ENCODE measurements around the gene NLK. TPM values are rescaled to one million over a fixed set of nuclear protein-coding genes. Genes with fewer than 3 reads are reported as not detected.

The NLK gene
- total RNA-seq, 1 experiment from 2014 or later: 31.8 TPM

DNA sequence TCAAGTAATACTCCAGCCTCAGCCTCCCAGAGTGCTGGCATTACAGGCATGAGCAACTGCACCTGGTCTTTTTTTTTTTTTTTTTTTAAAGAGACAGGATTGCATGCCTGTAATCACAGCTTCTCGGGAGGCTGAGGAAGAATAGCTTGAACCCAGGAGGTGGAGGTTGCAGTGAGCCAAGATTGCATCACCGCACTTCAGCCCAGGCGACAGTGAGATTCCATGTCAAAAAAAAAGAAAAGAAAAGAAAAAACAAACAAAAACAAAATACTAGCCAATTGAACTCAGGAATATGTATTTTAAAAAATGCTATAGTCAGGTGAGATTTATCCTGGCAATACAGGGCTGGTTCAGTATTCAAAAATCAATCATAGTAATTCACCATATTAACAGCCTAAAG, 158.8 kb downstream of the NLK start:
- no peaks in the 10 kb centered on the region for H4K20me1 ChIP-seq (ENCODE audit: control insufficient read depth, insufficient read depth, insufficient read length)
- H3K4ac ChIP-seq (ENCODE audit: low read depth, low read length): no peak overlapping the region
- no peak overlapping the region for H2AFZ ChIP-seq (ENCODE audit: low read length)
- Mint-ChIP-seq H3K36me3 (ENCODE audit: insufficient read depth in 1 of 3, low read depth in 3 of 3) (peaks cover 2 to 12% (median 5%) of the 10 kb centered on the region in 3 experiments; a peak in 6 of 7 replicates), H3K4me1 (peaks cover 0 to 8% of the 10 kb centered on the region in 2 experiments; a peak in 2 of 4 replicates), H3K9me3 (no peaks in the 10 kb centered on the region), H3K27ac (peak overlapping the region in 1 of 3 experiments; percentile 81; a peak in 2 of 7 replicates), H3K4me3 (no peak overlapping the region), H3K27me3 (ENCODE audit: low read depth) (no peaks in the 10 kb centered on the region)
- H3K14ac ChIP-seq (ENCODE audit: insufficient read depth, low read length): no peak overlapping the region
- H2AK5ac ChIP-seq (ENCODE audit: insufficient read length, low read length): no peak overlapping the region
- whole genome bisulfite sequencing (ENCODE audit: extremely low coverage, insufficient read length, low lambda C conversion rate): no CpG with 5 or more reads among the region's 3 CpGs
- H2BK5ac ChIP-seq (ENCODE audit: insufficient read length, low read length): no peak overlapping the region
- H3K27ac ChIP-seq (ENCODE audit: insufficient read length, low read depth, low read length): no peak overlapping the region
- H3K4me2 ChIP-seq (ENCODE audit: insufficient read depth, insufficient read length, low read length): no peak overlapping the region
- H4K5ac ChIP-seq (ENCODE audit: insufficient read length, low read depth, low read length): no peak overlapping the region
- no peak overlapping the region for H2BK120ac ChIP-seq (ENCODE audit: low read depth, low read length, poor library complexity, severe bottlenecking)
- H3K79me1 ChIP-seq (ENCODE audit: insufficient read depth, low read depth, low read length, poor library complexity, severe bottlenecking): no peaks in the 10 kb centered on the region
- no peak overlapping the region for H3K18ac ChIP-seq (ENCODE audit: insufficient read length, low read depth, low read length)
- H3K9ac ChIP-seq (ENCODE audit: extremely low read depth, insufficient read length, low read length): no peak overlapping the region
- no peaks in the 10 kb centered on the region for H3K9me3 ChIP-seq (ENCODE audit: control insufficient read depth, low read depth, low read length)
- TF ChIP-seq, protein P1, sequence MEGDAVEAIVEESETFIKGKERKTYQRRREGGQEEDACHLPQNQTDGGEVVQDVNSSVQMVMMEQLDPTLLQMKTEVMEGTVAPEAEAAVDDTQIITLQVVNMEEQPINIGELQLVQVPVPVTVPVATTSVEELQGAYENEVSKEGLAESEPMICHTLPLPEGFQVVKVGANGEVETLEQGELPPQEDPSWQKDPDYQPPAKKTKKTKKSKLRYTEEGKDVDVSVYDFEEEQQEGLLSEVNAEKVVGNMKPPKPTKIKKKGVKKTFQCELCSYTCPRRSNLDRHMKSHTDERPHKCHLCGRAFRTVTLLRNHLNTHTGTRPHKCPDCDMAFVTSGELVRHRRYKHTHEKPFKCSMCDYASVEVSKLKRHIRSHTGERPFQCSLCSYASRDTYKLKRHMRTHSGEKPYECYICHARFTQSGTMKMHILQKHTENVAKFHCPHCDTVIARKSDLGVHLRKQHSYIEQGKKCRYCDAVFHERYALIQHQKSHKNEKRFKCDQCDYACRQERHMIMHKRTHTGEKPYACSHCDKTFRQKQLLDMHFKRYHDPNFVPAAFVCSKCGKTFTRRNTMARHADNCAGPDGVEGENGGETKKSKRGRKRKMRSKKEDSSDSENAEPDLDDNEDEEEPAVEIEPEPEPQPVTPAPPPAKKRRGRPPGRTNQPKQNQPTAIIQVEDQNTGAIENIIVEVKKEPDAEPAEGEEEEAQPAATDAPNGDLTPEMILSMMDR (conservative IDR thresholded peaks at IDR 0.05): no peak
- no peak overlapping the region for H2BK20ac ChIP-seq (ENCODE audit: low read depth, low read length, poor library complexity, severe bottlenecking)
- no peaks in the 10 kb centered on the region for H3K27me3 ChIP-seq (ENCODE audit: insufficient read depth, low read length)
- no peak for DNase-seq
- H4K8ac ChIP-seq (replicated peaks; ENCODE audit: insufficient read length, low read depth, low read length): no peak overlapping the region
- no peak overlapping the region for H2BK12ac ChIP-seq (ENCODE audit: insufficient read length, low read depth, low read length)
- H3K79me2 ChIP-seq (ENCODE audit: insufficient read depth, low read length): no peaks in the 10 kb centered on the region
- no peak overlapping the region for H4K91ac ChIP-seq (ENCODE audit: insufficient read length, low read depth, low read length)
- no peak overlapping the region for H2BK15ac ChIP-seq (ENCODE audit: low read depth, low read length)
- H3K4me1 ChIP-seq (ENCODE audit: insufficient read depth, low read length): no peaks in the 10 kb centered on the region
- H3K23ac ChIP-seq (ENCODE audit: insufficient read length, low read depth, low read length): no peak overlapping the region
- H3T11ph ChIP-seq (ENCODE audit: low read length): no peak overlapping the region
- H3K23me2 ChIP-seq (ENCODE audit: insufficient read length, low read depth, low read length, poor library complexity, severe bottlenecking): no peaks in the 10 kb centered on the region
- H3K56ac ChIP-seq (ENCODE audit: insufficient read length, low read depth, low read length): no peak overlapping the region

Data from H9 (cell line).